ENCODE data around the gene H2BK1.

DNA sequence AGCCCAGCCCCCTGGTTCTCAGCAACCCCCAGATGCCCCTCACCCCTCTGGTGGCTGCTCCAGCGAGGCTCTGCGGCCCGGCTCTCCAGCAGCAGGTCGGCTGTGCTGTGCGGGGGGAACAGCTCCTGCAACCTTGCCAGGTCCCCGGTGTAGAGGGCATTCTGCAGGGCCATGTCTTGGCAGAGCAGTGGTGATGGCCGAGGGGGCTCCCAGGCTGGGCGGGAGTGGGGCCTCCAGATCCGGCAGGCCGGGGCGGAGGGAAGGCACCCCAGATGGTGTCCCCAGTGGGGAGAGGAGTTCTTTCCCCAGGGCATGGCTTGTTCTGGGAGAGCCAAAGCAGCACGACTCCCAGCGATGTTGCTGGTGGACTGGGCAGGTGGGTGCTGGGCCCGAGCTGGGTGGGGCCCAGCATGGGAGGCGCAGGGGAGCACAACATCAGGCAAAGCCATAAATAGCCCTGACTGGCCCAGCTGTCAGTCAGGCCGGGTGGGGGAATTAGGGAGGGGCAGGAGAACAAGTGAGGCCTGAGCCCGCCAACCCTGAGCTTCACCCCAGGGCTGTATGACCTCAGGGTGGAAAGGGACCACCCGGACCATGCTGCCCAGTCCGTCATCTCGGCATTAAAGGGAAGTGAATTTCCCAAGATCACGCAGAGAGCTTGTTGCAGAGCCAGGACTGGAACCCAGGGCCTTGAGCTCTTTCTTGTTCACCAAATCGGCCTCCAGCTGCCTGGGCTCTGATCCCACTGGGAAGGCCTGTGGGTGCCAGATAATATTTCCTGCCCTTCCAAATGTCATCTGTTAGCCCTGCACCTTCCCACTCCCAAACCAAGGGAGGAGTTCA is 22.7 kb downstream of the H2BK1 start:
- TF ChIP-seq, protein P1, sequence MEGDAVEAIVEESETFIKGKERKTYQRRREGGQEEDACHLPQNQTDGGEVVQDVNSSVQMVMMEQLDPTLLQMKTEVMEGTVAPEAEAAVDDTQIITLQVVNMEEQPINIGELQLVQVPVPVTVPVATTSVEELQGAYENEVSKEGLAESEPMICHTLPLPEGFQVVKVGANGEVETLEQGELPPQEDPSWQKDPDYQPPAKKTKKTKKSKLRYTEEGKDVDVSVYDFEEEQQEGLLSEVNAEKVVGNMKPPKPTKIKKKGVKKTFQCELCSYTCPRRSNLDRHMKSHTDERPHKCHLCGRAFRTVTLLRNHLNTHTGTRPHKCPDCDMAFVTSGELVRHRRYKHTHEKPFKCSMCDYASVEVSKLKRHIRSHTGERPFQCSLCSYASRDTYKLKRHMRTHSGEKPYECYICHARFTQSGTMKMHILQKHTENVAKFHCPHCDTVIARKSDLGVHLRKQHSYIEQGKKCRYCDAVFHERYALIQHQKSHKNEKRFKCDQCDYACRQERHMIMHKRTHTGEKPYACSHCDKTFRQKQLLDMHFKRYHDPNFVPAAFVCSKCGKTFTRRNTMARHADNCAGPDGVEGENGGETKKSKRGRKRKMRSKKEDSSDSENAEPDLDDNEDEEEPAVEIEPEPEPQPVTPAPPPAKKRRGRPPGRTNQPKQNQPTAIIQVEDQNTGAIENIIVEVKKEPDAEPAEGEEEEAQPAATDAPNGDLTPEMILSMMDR (IDR thresholded peaks at IDR 0.05), result no peak
- TF ChIP-seq POLR2AphosphoS5 (IDR thresholded peaks at IDR 0.05; ENCODE audit: insufficient read depth in 1 of 2, low read depth in 1 of 2), result no peak
- TF ChIP-seq POLR2A (IDR thresholded peaks at IDR 0.05), result no peak

All from vagina (tissue), 2 donors.